Measurements from ENCODE around the gene GRM1.

DNA sequence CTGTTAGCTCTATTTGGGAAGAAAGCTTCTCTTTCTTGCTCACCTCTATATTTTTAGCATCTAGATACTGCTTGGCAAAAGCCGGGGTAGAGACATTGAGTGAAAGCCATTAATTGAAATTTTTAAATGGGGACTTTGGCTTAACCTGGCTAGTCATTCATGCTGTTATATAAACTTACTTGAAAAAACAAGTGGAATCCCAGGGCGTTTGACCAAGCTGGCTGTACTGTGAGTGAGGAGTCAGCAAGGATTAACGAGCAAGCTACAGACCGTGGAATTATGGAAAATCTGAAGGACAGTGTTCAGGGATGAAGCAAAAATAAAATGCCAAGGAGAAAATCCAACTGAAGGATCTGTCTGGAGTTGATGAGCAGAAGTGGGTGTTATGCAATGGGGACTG is 232.0 kb downstream of the GRM1 start:
- TF ChIP-seq, protein P1, sequence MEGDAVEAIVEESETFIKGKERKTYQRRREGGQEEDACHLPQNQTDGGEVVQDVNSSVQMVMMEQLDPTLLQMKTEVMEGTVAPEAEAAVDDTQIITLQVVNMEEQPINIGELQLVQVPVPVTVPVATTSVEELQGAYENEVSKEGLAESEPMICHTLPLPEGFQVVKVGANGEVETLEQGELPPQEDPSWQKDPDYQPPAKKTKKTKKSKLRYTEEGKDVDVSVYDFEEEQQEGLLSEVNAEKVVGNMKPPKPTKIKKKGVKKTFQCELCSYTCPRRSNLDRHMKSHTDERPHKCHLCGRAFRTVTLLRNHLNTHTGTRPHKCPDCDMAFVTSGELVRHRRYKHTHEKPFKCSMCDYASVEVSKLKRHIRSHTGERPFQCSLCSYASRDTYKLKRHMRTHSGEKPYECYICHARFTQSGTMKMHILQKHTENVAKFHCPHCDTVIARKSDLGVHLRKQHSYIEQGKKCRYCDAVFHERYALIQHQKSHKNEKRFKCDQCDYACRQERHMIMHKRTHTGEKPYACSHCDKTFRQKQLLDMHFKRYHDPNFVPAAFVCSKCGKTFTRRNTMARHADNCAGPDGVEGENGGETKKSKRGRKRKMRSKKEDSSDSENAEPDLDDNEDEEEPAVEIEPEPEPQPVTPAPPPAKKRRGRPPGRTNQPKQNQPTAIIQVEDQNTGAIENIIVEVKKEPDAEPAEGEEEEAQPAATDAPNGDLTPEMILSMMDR (IDR thresholded peaks at IDR 0.05; ENCODE audit: insufficient read depth, low read length), result no peak
- TF ChIP-seq POLR2AphosphoS5 (IDR thresholded peaks at IDR 0.05; ENCODE audit: low read depth), result no peak
- TF ChIP-seq, protein P2, sequence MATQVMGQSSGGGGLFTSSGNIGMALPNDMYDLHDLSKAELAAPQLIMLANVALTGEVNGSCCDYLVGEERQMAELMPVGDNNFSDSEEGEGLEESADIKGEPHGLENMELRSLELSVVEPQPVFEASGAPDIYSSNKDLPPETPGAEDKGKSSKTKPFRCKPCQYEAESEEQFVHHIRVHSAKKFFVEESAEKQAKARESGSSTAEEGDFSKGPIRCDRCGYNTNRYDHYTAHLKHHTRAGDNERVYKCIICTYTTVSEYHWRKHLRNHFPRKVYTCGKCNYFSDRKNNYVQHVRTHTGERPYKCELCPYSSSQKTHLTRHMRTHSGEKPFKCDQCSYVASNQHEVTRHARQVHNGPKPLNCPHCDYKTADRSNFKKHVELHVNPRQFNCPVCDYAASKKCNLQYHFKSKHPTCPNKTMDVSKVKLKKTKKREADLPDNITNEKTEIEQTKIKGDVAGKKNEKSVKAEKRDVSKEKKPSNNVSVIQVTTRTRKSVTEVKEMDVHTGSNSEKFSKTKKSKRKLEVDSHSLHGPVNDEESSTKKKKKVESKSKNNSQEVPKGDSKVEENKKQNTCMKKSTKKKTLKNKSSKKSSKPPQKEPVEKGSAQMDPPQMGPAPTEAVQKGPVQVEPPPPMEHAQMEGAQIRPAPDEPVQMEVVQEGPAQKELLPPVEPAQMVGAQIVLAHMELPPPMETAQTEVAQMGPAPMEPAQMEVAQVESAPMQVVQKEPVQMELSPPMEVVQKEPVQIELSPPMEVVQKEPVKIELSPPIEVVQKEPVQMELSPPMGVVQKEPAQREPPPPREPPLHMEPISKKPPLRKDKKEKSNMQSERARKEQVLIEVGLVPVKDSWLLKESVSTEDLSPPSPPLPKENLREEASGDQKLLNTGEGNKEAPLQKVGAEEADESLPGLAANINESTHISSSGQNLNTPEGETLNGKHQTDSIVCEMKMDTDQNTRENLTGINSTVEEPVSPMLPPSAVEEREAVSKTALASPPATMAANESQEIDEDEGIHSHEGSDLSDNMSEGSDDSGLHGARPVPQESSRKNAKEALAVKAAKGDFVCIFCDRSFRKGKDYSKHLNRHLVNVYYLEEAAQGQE (IDR thresholded peaks at IDR 0.05; ENCODE audit: insufficient replicate concordance, low read depth), result no peak
- TF ChIP-seq GABPA (IDR thresholded peaks at IDR 0.05; ENCODE audit: low read depth), result no peak
- TF ChIP-seq SPI1 (IDR thresholded peaks at IDR 0.05; ENCODE audit: borderline replicate concordance, low read depth), result no peak

All from HL-60 (cell line).